ENCODE data around the gene CCDC27. TPM values are rescaled to one million over a fixed set of nuclear protein-coding genes. Genes with fewer than 3 reads are reported as not detected.
"Not testable (repeated sequence)": the region's sequence is repeated elsewhere in the genome, so short reads cannot be mapped to it uniquely, and the experiment has no call there.

The CCDC27 gene
- polyA plus RNA-seq, 1 donor, result 0.20 TPM

DNA sequence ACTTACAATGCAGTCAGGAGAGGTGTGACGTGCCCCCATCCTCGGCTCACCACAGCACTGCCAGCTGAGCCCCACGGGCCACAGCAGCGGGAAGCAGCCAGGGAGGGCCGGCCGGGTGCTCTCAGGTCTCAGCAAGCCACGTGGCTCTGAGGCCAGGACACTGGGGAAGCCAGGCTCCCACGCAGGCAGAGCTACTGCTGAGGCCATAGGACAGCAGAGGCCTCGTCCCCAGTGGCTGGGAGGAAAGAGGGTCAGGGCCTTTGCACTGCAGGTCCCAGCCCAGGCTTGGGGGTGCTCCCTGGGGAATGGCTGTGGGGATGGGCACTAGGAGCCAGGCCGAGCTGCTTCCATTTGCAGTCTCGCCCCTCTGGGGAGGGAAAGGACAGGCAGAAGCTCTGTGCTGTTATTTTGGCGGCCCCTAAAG is 38.3 kb downstream of the CCDC27 start:
- DNase-seq, result no peak

DNA sequence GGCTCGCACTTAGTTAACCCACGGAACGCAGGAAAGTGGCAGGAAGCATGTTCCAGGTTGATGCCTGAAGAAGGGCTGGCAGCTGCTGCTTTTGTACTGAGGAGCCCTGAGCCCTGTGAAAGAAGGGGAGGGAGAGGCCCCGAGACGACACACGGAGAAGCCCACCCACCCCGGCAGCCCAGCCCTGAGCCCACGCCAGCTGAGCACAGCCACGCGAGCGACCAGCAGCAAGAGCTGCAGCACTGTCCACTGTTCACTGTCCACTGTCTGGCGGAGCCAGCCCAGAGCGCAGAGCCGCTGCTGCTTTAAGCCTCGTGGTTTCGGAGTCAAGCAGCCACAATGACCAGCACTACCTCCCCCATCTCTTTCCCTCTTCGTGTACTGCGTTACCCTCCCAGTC is 38.7 kb downstream of the CCDC27 start:
- no peak for DNase-seq

GRCh38 chr1:3795453-3796214 is 43.4 kb downstream of the CCDC27 start:
- no peak for DNase-seq

GRCh38 chr1:3796215-3797061 is 44.2 kb downstream of the CCDC27 start, which contains the start of gene LRRC47:
Gene LRRC47, minus strand, starts transcription at chr1:3796498. Its CDS starts 22 bp downstream, at chr1:3796476.
- peak; percentile 91 for DNase-seq

GRCh38 chr1:3799976-3800685 is 47.9 kb downstream of the CCDC27 start:
- no peak for DNase-seq

GRCh38 chr1:3800795-3801194 is 48.5 kb downstream of the CCDC27 start:
- DNase-seq, result not testable (repeated sequence)

DNA sequence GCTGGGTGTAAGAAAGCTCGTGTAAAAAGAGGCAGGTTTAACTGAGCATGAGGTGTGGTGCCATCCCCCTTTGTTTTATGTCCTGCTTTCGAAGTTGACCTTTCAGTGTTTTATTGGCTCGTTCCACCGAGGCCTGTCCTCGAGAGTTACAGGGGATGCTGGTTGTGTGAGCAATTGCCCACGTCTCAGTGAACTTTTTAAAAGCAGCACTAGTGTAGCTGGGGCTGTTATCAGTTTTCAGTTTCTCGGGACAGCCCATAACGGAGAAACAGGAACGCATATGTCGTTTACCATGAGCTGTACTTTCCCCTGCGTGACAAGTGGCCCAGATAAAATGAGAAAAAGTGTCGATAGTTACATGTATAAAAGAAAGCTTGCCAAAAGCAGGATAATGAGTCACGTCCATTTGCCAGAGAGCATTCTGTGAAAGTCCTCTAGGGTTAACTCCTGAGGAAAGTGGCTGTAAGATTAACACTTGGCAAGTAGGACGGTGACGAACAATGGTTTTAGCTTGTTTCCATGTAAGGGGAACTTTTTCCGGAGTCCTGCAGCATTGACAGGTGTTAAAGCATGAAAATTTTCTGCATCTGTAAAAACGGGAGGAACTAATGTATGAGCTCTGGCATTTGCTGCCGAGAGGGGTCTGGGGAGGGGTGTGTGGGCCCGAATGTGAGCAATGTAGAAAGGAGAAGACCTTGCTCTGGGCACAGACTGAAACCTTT is 51.8 kb downstream of the CCDC27 start:
- DNase-seq, result no peak

DNA sequence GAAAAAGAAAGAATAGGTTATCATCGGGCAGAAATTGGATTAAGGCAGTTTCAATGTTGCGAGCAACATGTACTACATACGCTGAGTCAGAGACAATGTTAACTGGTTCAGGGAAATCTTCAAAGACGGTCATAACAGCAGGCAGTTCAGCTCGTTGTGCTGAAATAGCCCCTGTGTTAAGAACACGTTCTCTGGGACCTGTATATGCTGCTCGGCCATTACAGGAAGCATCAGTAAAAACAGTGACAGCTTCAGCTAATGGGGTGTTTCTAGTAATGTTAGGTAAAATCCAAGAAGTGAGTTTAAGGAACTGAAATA is 52.3 kb downstream of the CCDC27 start:
- not testable (repeated sequence) for DNase-seq

DNA sequence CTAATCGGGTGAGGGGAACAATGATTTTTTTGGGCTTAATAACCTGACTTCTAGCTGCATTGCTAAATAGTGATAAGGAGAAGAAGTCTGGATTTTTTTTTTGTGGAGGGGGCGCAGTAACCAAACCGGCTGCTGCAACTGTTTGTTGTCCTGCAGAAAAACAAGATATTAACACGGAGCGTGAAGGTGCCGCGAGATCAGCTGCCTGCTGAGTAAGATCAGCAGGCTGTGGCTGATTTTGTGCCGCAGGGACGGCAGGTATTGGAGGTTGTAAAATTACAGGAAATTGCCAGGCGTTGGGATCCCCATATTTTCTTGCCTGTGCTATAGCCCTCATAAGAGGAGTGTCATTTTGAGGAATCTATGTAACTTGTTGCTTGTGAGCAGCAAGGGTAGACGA is 52.8 kb downstream of the CCDC27 start:
- DNase-seq, result no peak

- DNase-seq, result no peak
These were observed 55.5 kb downstream of the CCDC27 start for GRCh38 chr1:3807769-3808168.

DNA sequence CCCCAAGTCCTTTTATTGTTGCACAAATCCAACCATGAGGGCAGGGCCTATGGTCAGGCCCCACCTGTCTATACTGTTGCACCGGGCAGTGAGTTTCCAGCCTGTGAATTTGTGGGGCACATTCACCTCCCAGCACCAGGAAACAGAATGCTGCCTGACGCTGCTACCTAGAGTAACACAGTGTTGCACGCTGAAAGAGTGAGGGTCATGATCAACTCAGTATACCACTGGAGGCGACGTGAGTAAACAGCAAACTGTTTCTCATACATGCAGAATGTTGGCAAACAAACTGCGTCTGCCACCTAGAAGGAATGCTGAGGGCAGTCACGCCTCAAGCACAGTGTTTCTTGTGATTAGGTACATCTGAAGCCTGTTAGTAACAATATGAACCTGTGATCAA is 57.4 kb downstream of the CCDC27 start:
- DNase-seq, result no peak

DNA sequence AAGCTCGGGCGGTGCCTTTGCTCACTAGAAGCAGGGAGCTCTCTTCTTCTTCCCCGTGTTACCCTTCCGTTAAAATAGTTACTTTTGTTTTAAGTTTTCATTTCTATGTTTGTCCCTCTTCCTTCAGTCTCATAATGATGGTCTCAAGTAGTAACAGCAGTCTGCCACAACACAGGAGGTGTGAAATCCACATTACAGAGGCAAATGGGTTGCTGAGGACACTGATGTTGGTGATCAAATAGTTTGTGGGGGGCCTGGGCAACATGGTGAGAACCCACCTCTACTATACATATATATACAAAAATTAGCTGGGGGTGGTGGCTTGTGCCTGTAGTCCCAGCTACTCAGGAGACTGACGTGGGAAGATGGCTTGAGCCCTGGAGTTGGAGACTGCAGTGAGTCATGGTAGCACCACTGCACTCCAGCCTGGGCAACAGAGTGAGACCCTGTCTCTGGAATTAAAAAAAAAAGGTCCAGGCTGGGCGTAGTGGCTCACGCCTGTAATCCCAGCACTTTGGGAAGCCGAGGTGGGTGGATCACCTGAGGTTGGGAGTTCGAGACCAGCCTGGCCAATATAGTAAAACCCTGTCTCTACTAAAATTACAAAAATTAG is 58.0 kb downstream of the CCDC27 start:
- not testable (repeated sequence) for DNase-seq

DNA sequence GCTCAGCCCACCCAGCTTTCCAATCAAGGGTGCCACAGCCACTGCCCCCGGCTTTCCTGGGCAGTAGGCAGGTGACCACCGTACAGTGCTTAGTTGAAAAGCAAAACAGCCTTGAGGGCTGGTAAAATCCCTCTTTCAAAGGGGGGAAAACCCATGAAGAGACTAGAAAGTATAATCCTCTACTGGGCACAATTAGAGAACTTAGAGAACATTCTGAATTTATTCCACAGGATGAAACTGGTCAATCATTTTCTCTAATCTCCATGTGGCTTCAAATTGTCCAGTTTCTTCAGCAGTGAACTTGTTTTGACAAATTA is 59.3 kb downstream of the CCDC27 start:
- DNase-seq, result no peak

DNA sequence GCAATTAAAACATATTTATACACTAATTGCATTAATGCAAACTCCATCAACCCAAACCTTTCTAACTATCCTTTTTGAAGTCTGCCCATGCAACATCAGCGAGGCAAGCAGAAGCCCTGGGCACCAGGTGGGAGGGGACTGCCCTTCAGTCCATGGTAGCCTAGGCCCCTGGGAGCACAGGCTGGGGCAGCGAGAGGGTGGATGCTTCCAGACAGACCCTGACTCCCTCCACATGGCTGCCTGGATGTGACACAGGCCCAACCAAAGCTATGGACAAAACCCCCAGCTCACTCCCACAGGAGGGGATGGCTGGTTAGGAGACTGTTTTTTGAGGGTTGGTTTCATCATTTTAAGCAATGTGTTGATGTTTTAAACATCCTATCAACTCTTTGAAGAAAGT is 61.8 kb downstream of the CCDC27 start:
- no peak for DNase-seq

GRCh38 chr1:3814771-3815561 is 62.7 kb downstream of the CCDC27 start:
- DNase-seq, result no peak

DNA sequence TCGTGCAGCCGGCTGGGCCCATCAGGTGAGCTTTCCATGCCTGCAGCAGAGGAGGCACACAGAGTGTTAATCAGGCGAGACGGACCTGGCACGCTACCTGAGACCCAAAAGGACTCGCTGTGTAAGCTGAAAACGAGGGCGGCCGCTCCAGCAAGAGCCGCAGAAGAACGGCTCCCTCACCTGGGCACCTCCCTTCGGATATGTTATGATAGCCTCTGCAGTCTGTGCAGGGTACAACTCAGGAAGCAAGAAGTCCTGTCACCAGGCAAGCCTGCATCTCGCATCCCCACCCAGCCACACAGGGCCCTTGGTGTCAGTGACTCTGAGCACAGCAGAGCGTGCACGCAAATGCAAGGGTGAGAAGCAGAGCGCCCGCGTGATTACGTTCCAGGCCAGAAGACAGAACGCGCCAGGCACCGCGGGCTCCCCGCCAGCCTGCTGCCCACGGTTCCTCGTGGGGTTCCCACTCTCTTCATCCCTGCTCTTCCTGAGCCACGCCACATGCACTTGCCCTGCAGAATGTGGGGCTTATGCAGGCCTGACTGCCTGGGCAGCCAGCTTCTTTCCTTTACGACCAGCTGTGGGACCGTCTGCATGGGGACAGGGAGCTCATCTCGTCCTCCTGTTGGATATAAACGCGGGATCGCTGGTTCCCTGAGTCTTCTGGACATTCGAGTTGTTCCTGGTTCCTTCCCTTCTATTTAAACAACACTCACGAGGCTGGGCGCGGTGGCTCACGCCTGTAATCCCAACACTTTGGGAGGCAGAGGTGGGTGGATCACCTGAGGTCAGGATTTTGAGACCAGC is 64.3 kb downstream of the CCDC27 start:
- DNase-seq, result no peak

DNA sequence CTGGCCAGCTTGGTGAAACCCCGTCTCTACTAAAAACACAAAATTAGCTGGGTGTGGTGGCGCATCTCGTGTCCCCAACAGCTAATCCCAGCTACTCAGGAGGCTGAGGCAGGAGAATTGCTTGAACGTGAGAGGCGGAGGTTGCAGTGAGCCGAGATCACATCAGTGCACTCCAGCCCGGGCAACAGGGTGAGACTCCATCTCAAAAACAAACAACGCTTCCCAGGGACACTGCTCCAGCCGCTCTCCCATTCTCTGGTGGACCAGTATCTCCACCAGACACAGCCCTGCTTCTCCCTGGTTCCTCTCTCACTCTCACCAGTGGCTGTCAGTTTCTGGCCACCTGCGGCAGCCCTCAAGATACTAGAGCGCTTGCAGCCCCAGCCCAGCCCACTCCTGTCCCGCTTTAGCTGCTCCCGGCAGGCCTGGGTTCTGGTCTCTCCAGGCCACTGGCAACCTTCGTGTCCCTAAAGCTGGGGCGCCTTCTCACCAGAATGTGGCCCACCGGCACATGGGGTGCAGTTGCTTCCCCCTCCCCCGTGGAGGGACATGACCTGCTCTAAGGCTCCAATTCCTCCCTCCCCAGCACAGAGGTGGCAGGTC is 65.0 kb downstream of the CCDC27 start:
- no peak for DNase-seq

- DNase-seq, result no peak
These were observed 65.8 kb downstream of the CCDC27 start for GRCh38 chr1:3817821-3818597.

DNA sequence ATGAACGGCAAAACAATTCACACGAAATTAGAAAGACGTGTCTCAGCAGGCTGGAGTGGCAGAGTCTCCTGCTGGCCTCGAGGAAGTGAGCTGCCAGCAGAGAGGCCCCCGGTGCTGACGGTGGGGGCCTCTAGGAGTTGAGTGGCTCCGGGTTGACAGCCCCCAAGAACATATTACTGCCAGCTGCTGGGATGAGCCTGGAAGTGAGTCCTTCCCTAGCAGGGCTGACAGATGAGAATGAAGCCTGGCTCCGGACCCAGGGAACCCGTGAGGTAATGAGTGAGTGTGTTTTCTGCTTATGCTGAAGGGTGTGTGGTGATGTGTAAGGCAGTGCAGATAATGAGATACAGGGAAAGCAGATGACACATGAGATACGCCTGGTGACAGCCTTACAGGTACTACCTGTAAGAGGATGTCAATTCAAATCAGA is 67.5 kb downstream of the CCDC27 start:
- DNase-seq, result no peak
